PC-9 (cell line): ENCODE results near the gene COL5A3.

Source experiments
- EZH2 ChIP-seq: fragments of 200-600 bp; sonication (generic); IDR thresholded peaks from 2 replicates; pipeline ENCODE4 v1.8.0; 2017; ENCODE audit warnings: antibody characterized with exemption, low read depth
- TF ChIP-seq, protein P1 (sequence below): fragments of 200-600 bp; sonication (generic); conservative IDR thresholded peaks from 2 replicates; pipeline ENCODE4 v1.6.1; 2017; ENCODE audit warnings: mixed run types, antibody characterized with exemption, mild to moderate bottlenecking, moderate library complexity

GRCh38 chr19:9966024-9966423 is 44.3 kb downstream of the COL5A3 start:
- no peak for TF ChIP-seq EZH2
- TF ChIP-seq, protein P1, sequence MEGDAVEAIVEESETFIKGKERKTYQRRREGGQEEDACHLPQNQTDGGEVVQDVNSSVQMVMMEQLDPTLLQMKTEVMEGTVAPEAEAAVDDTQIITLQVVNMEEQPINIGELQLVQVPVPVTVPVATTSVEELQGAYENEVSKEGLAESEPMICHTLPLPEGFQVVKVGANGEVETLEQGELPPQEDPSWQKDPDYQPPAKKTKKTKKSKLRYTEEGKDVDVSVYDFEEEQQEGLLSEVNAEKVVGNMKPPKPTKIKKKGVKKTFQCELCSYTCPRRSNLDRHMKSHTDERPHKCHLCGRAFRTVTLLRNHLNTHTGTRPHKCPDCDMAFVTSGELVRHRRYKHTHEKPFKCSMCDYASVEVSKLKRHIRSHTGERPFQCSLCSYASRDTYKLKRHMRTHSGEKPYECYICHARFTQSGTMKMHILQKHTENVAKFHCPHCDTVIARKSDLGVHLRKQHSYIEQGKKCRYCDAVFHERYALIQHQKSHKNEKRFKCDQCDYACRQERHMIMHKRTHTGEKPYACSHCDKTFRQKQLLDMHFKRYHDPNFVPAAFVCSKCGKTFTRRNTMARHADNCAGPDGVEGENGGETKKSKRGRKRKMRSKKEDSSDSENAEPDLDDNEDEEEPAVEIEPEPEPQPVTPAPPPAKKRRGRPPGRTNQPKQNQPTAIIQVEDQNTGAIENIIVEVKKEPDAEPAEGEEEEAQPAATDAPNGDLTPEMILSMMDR: no peak
